ENCODE data around the gene SHBG. TPM values are rescaled to one million over a fixed set of nuclear protein-coding genes. Genes with fewer than 3 reads are reported as not detected.
"Not testable (repeated sequence)": the region's sequence is repeated elsewhere in the genome, so short reads cannot be mapped to it uniquely, and the experiment has no call there.

Gene SHBG
- total RNA-seq, 1 experiment from 2014 or later, result 0.35 TPM

GRCh38 chr17:7618608-7619007 is 11.3 kb upstream of the SHBG start:
- ChIA-PET POLR2A (interaction anchor here (0.6 to 2.5 kb wide), 4 partner anchors 9 to 1010 kb away, joined by 3 to 9 read pairs (median 6); partner anchors contain the start of genes CNTROB, SAT2, TP53 and TRAPPC1), CTCF (interaction anchor here (0.7 to 3.4 kb wide), 2 partner anchors 13 to 61 kb away, joined by 4 to 15 read pairs; no protein-coding TSS in a partner anchor)
- Mint-ChIP-seq H3K4me3 (ENCODE audit: unreplicated experiment) (no peak overlapping the region), H3K27ac (ENCODE audit: low read depth, unreplicated experiment) (no peak overlapping the region), H3K36me3 (ENCODE audit: insufficient read depth, unreplicated experiment) (no peaks in the 10 kb centered on the region), H3K27me3 (ENCODE audit: insufficient read depth, unreplicated experiment) (no peaks in the 10 kb centered on the region), H3K9me3 (ENCODE audit: unreplicated experiment) (no peaks in the 10 kb centered on the region), H3K4me1 (ENCODE audit: insufficient read depth, unreplicated experiment) (peaks cover 2% of the 10 kb centered on the region)
- intact Hi-C loops (cut with micrococcal nuclease), result no loop called here
- TF ChIP-seq, protein P1, sequence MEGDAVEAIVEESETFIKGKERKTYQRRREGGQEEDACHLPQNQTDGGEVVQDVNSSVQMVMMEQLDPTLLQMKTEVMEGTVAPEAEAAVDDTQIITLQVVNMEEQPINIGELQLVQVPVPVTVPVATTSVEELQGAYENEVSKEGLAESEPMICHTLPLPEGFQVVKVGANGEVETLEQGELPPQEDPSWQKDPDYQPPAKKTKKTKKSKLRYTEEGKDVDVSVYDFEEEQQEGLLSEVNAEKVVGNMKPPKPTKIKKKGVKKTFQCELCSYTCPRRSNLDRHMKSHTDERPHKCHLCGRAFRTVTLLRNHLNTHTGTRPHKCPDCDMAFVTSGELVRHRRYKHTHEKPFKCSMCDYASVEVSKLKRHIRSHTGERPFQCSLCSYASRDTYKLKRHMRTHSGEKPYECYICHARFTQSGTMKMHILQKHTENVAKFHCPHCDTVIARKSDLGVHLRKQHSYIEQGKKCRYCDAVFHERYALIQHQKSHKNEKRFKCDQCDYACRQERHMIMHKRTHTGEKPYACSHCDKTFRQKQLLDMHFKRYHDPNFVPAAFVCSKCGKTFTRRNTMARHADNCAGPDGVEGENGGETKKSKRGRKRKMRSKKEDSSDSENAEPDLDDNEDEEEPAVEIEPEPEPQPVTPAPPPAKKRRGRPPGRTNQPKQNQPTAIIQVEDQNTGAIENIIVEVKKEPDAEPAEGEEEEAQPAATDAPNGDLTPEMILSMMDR (IDR thresholded peaks at IDR 0.05; ENCODE audit: unreplicated experiment), result no peak
- BruUV-seq (replicated peaks), result no TSS peak
- DNase-seq (ENCODE audit: unreplicated experiment), result no peak

GRCh38 chr17:7620835-7621234 is 9.1 kb upstream of the SHBG start:
- BruUV-seq (replicated peaks), result no TSS peak

DNA sequence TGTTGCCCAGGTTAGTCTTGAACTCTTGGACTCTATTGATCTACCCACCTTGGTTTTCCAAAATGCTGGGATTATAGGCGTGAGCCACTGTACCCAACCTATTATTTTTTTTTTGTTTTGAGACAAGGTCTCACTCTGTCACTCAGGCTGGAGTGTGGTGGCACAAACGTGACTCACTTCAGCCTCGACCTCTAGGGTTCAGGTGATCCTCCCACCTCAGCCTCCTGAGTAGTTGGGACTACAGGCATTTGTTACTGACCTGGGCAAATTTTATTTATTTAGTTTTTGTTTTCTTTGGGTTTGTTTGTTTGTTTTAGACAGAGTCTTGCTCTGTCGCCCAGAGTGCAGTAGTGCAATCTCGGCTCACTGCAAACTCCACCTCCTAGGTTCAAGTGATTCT is 6.3 kb upstream of the SHBG start:
- H3K4me3 Mint-ChIP-seq (ENCODE audit: unreplicated experiment), result no peak overlapping the region
- peaks cover 14% of the 10 kb centered on the region for H3K36me3 Mint-ChIP-seq (ENCODE audit: insufficient read depth, unreplicated experiment)
- no peak for DNase-seq (ENCODE audit: unreplicated experiment)
- TF ChIP-seq, protein P1 (IDR thresholded peaks at IDR 0.05; ENCODE audit: unreplicated experiment), result no peak
- CTCF ChIA-PET, result interaction anchor here (0.7 kb wide), 1 partner anchor 279 kb away, joined by 3 read pairs; no protein-coding TSS in a partner anchor
- no peaks in the 10 kb centered on the region for H3K9me3 Mint-ChIP-seq (ENCODE audit: unreplicated experiment)
- H3K27ac Mint-ChIP-seq (ENCODE audit: low read depth, unreplicated experiment), result no peak overlapping the region
- H3K27me3 Mint-ChIP-seq (ENCODE audit: insufficient read depth, unreplicated experiment), result no peaks in the 10 kb centered on the region
- POLR2A ChIA-PET, result interaction anchor here (0.7 kb wide), 1 partner anchor 13 kb away, joined by 4 read pairs; no protein-coding TSS in a partner anchor
- intact Hi-C loops (cut with micrococcal nuclease), result no loop called here
- no TSS peak for BruUV-seq (replicated peaks)
- no peaks in the 10 kb centered on the region for H3K4me1 Mint-ChIP-seq (ENCODE audit: insufficient read depth, unreplicated experiment)

More at GRCh38 chr17:7620835-7621234, 9.1 kb upstream of the SHBG start:
- CTCF ChIA-PET, result interaction anchor here (0.7 to 3.4 kb wide), 6 partner anchors 8 to 220 kb away, joined by 3 to 15 read pairs (median 3); partner anchors contain the start of genes SOX15 and WRAP53
- Mint-ChIP-seq H3K4me1 (ENCODE audit: insufficient read depth, unreplicated experiment) (no peaks in the 10 kb centered on the region), H3K4me3 (ENCODE audit: unreplicated experiment) (no peak overlapping the region), H3K36me3 (ENCODE audit: insufficient read depth, unreplicated experiment) (peaks cover 9% of the 10 kb centered on the region), H3K9me3 (ENCODE audit: unreplicated experiment) (no peaks in the 10 kb centered on the region), H3K27ac (ENCODE audit: low read depth, unreplicated experiment) (no peak overlapping the region), H3K27me3 (ENCODE audit: insufficient read depth, unreplicated experiment) (no peaks in the 10 kb centered on the region)
- no peak for DNase-seq (ENCODE audit: unreplicated experiment)
- intact Hi-C loops (cut with micrococcal nuclease), result no loop called here
- TF ChIP-seq, protein P1 (IDR thresholded peaks at IDR 0.05; ENCODE audit: unreplicated experiment), result no peak
- POLR2A ChIA-PET, result interaction anchor here (0.6 to 0.7 kb wide), 3 partner anchors 52 to 68 kb away, joined by 3 to 4 read pairs (median 4); partner anchors contain the start of genes TP53 and WRAP53

DNA sequence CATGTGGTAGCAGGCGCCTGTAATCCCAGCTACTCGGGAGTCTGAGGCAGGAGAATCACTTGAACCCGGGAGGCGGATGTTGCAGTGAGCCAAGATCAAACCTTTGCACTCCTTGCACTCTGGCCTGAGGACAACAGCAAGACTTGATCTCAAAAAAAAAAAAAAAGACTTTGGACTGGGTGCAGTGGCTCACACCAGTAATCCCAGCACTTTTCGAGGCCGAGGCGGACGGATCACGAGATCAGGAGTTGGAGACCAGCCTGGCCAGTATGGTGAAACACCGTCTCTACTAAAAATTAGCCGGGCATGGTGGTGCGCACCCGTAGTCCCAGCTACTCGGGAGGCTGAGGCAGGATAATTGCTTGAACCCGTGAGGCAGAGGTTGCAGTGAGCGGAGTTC is 4.2 kb upstream of the SHBG start:
- H3K27me3 Mint-ChIP-seq (ENCODE audit: insufficient read depth, unreplicated experiment); H3K4me3 Mint-ChIP-seq (ENCODE audit: unreplicated experiment); H3K9me3 Mint-ChIP-seq (ENCODE audit: unreplicated experiment); DNase-seq (ENCODE audit: unreplicated experiment); BruUV-seq (replicated peaks); H3K27ac Mint-ChIP-seq (ENCODE audit: low read depth, unreplicated experiment); H3K4me1 Mint-ChIP-seq (ENCODE audit: insufficient read depth, unreplicated experiment); intact Hi-C loops (cut with micrococcal nuclease): not testable (repeated sequence)
- H3K36me3 Mint-ChIP-seq (ENCODE audit: insufficient read depth, unreplicated experiment), result peaks cover 14% of the 10 kb centered on the region
- ChIA-PET CTCF (interaction anchor here (1.3 kb wide), 1 partner anchor 11 kb away, joined by 3 read pairs; the partner anchor contains the start of gene FXR2), POLR2A (interaction anchor here (1.3 to 12.8 kb wide), 3 partner anchors 11 to 61 kb away, joined by 3 to 208 read pairs (median 67); partner anchors contain the start of genes FXR2, TP53 and WRAP53)

All from MCF 10A (cell line).